Liver (tissue), 9 donors: ENCODE measurements around the gene HOMEZ. TPM values are rescaled to one million over a fixed set of nuclear protein-coding genes. Genes with fewer than 3 reads are reported as not detected.

Experiments used
- DNase-seq: peaks from one replicate; pipeline ENCODE4 v3.0.0-alpha.2; 2017; ENCODE audit warnings: low spot score
- H3K27ac ChIP-seq, 2 donors: one replicate each; pipeline ENCODE4 v1.7.0; 2013; ENCODE audit warnings: inconsistent platforms in 2 of 2, low read length in 2 of 2, control low read depth in 1 of 2, low read depth in 1 of 2, mild to moderate bottlenecking in 1 of 2
- H3K27me3 ChIP-seq, 4 donors: one replicate each; pipeline versions ENCODE4 v1.6.1 to v1.7.0; 2013; ENCODE audit warnings: low read length in 3 of 4, inconsistent platforms in 1 of 4, mild to moderate bottlenecking in 1 of 4, moderate library complexity in 1 of 4; ENCODE audit not compliant: control insufficient read depth in 4 of 4, insufficient read depth in 4 of 4
- H3K36me3 ChIP-seq, 4 donors: one replicate each; pipeline versions ENCODE4 v1.6.1 to v1.7.0; 2013; ENCODE audit warnings: low read length in 3 of 4, mild to moderate bottlenecking in 3 of 4, low read depth in 1 of 4, moderate library complexity in 1 of 4; ENCODE audit not compliant: control insufficient read depth in 4 of 4, insufficient read depth in 3 of 4
- H3K4me1 ChIP-seq, 4 donors: one replicate each; pipeline versions ENCODE4 v1.6.1 to v1.7.0; 2013; ENCODE audit warnings: low read length in 3 of 4, mild to moderate bottlenecking in 3 of 4, moderate library complexity in 1 of 4; ENCODE audit not compliant: control insufficient read depth in 4 of 4, insufficient read depth in 4 of 4
- H3K4me3 ChIP-seq, 3 donors: one replicate each; pipeline versions ENCODE4 v1.6.1 to v1.7.0; 2013; ENCODE audit warnings: low read length in 3 of 3, control low read depth in 1 of 3, low read depth in 1 of 3, mild to moderate bottlenecking in 1 of 3
- H3K9ac ChIP-seq, 2 donors: one replicate each; pipeline ENCODE4 v1.7.0; 2013; ENCODE audit warnings: low read length in 2 of 2, mild to moderate bottlenecking in 2 of 2, moderate library complexity in 2 of 2, control low read depth in 1 of 2, low read depth in 1 of 2
- H3K9me3 ChIP-seq, 4 donors: one replicate each; pipeline versions ENCODE4 v1.6.1 to v1.7.0; 2013; ENCODE audit warnings: low read length in 3 of 4; ENCODE audit not compliant: control insufficient read depth in 4 of 4
- ATF3 ChIP-seq: IDR thresholded peaks from 2 replicates; pipeline ENCODE4 v1.6.1; 2016; ENCODE audit warnings: antibody characterized with exemption
- CTCF ChIP-seq: fragments of 150-350 bp; IDR thresholded peaks from 2 replicates; pipeline ENCODE4 v1.5.1; 2017; ENCODE audit warnings: improper control_type of control experiment, low read depth, low read length; ENCODE audit not compliant: missing input control
- FOXA2 ChIP-seq: IDR thresholded peaks from 2 replicates; pipeline ENCODE4 v1.6.1; 2016; ENCODE audit warnings: antibody characterized with exemption
- GABPA ChIP-seq, 2 donors: IDR thresholded peaks in 1 of 2; conservative IDR thresholded peaks in 1 of 2; 2 replicates each; pipeline ENCODE4 v1.6.1; 2016; ENCODE audit warnings: antibody characterized with exemption in 2 of 2, mild to moderate bottlenecking in 1 of 2, moderate library complexity in 1 of 2
- HNF4A ChIP-seq, 2 donors: conservative IDR thresholded peaks; 2 replicates each; pipeline ENCODE4 v1.6.1; 2016; ENCODE audit warnings: antibody characterized with exemption in 2 of 2, mild to moderate bottlenecking in 2 of 2
- HNF4G ChIP-seq: IDR thresholded peaks from 2 replicates; pipeline ENCODE4 v1.6.1; 2016; ENCODE audit warnings: antibody characterized with exemption
- MAX ChIP-seq: IDR thresholded peaks from 2 replicates; pipeline ENCODE4 v1.6.1; 2016; ENCODE audit warnings: antibody characterized with exemption
- NR2F2 ChIP-seq: IDR thresholded peaks from 2 replicates; pipeline ENCODE4 v1.6.1; 2016; ENCODE audit warnings: antibody characterized with exemption
- RAD21 ChIP-seq, 2 donors: IDR thresholded peaks; 2 replicates each; pipeline ENCODE4 v1.6.1; 2016; ENCODE audit warnings: antibody characterized with exemption in 2 of 2, mild to moderate bottlenecking in 2 of 2
- REST ChIP-seq: IDR thresholded peaks from 2 replicates; pipeline ENCODE4 v1.6.1; 2016; ENCODE audit warnings: antibody characterized with exemption, mild to moderate bottlenecking
- SP1 ChIP-seq: IDR thresholded peaks from 2 replicates; pipeline ENCODE4 v1.6.1; 2018; ENCODE audit warnings: antibody characterized with exemption, mild to moderate bottlenecking
- TAF1 ChIP-seq: conservative IDR thresholded peaks from 2 replicates; pipeline ENCODE4 v1.6.1; 2016; ENCODE audit warnings: antibody characterized with exemption, mild to moderate bottlenecking
- YY1 ChIP-seq: IDR thresholded peaks from 2 replicates; pipeline ENCODE4 v1.6.1; 2016; ENCODE audit warnings: antibody characterized with exemption, mild to moderate bottlenecking
- ZBTB33 ChIP-seq: IDR thresholded peaks from 2 replicates; pipeline ENCODE4 v1.6.1; 2016; ENCODE audit warnings: antibody characterized with exemption
- WGBS: extraction: QIAGEN DNeasy Blood & Tissue Kit; methylation state at CpG from one replicate; pipeline ENCODE4 v1.1.7; 2013; 5-methylcytosine and 5-hydroxymethylcytosine counted together
- polyA plus RNA-seq, 2 donors: library from polyadenylated mRNA; stranded (reverse) in 1 of 2; unstranded in 1 of 2; fragments of 200-250 nt in 1 of 2; fragments of >200 nt in 1 of 2; fragmentation: Nextera tagmentation in 1 of 2; extraction: Ambion mirVana in 1 of 2; gene quantifications; one replicate each; pipeline versions ENCODE4 v1.2.1 to v1.2.3, GENCODE V29; 2013 to 2015
- total RNA-seq, 2 donors: library from RNA; depleted of rRNA; stranded (reverse); fragments of >200 nt; gene quantifications; one replicate each; pipeline ENCODE4 v1.2.3, GENCODE V29; 2014
- donor health status: healthy.
- donor health status: healthy.
- donor health status: healthy.
- donor health status: healthy.
- donor health status: healthy.

HOMEZ gene
- total and polyA plus RNA-seq, 4 donors, result 2.8 to 3.5 (median 3.3) TPM

- DNase-seq, result no peak
- Histone ChIP-seq H3K36me3 (peaks cover 0 to 5% (median 2%) of the 10 kb centered on the region in 4 donors), H3K27me3 (no peaks in the 10 kb centered on the region), H3K4me1 (peaks cover 0 to 24% (median 14%) of the 10 kb centered on the region in 4 donors), H3K9ac (no peak overlapping the region), H3K27ac (no peak overlapping the region), H3K4me3 (no peak overlapping the region), H3K9me3 (no peaks in the 10 kb centered on the region)
- WGBS, result 89% methylated on average over 2 of the region's 2 CpGs
- TF ChIP-seq CTCF (peak; percentile 6), REST (no peak), RAD21 (IDR thresholded peaks at IDR 0.05) (peak; percentile 46 to 51), HNF4A (conservative IDR thresholded peaks at IDR 0.05) (peak in 1 of 2 donors; percentile 13), MAX (no peak)
Observed at GRCh38 chr14:23299211-23299957, 13.5 kb upstream of the HOMEZ start.

- no peak overlapping the region for H3K9ac ChIP-seq
- peaks cover 0 to 5% (median 2%) of the 10 kb centered on the region in 4 donors for H3K36me3 ChIP-seq
- H3K27ac ChIP-seq, result no peak overlapping the region
- H3K4me3 ChIP-seq, result no peak overlapping the region
- H3K27me3 ChIP-seq, result no peaks in the 10 kb centered on the region
- 93% methylated on average over 7 of the region's 7 CpGs for WGBS
- DNase-seq, result no peak
- H3K4me1 ChIP-seq, result peaks cover 0 to 21% (median 13%) of the 10 kb centered on the region in 4 donors
- no peaks in the 10 kb centered on the region for H3K9me3 ChIP-seq
- no peak for TF ChIP-seq HNF4G
- no peak for TF ChIP-seq ATF3
- no peak for TF ChIP-seq GABPA (IDR thresholded peaks at IDR 0.05 in 1 of 2, conservative IDR thresholded peaks at IDR 0.05 in 1 of 2)
- no peak for TF ChIP-seq SP1
- TF ChIP-seq ZBTB33, result no peak
- TF ChIP-seq NR2F2, result no peak
- TF ChIP-seq FOXA2, result no peak
- no peak for TF ChIP-seq HNF4A (conservative IDR thresholded peaks at IDR 0.05)
- no peak for TF ChIP-seq TAF1
- no peak for TF ChIP-seq MAX
- TF ChIP-seq RAD21 (IDR thresholded peaks at IDR 0.05), result no peak
- TF ChIP-seq CTCF, result no peak
- TF ChIP-seq YY1, result no peak
- TF ChIP-seq REST, result no peak
Observed at GRCh38 chr14:23297611-23298277, 11.8 kb upstream of the HOMEZ start.
